Mammary epithelial cell (primary cell): Measurements from ENCODE around the gene HOXC6.

Source experiments
- CTCF ChIP-seq, 2 donors: IDR thresholded peaks in 1 of 2; conservative IDR thresholded peaks in 1 of 2; 2 replicates each; pipeline ENCODE4 v1.5.1; 2011 to 2012; ENCODE audit warnings: inconsistent platforms in 2 of 2, low read length in 2 of 2, mild to moderate bottlenecking in 2 of 2, control low read depth in 1 of 2, low read depth in 1 of 2; ENCODE audit not compliant: insufficient read depth in 1 of 2; ENCODE audit errors: extremely low read depth in 1 of 2
- EZH2 ChIP-seq: IDR thresholded peaks from 2 replicates; pipeline ENCODE4 v1.6.1; 2012; ENCODE audit warnings: low read length, inconsistent platforms, borderline replicate concordance

GRCh38 chr12:54015018-54015931 is 13.0 kb upstream of the HOXC6 start:
- no peak for TF ChIP-seq CTCF (conservative IDR thresholded peaks at IDR 0.05 in 1 of 2, IDR thresholded peaks at IDR 0.05 in 1 of 2; ENCODE audit: extremely low read depth in 1 of 2, insufficient read depth in 1 of 2, low read depth in 1 of 2, low read length in 2 of 2)
- TF ChIP-seq EZH2, result no peak
